NCI-H345 treated with DMSO at 0.1 percent for 48 hours (cell line): Measurements from ENCODE around the gene RBM19.

Experiments used
- DNase-seq: peaks from one replicate; lab custom pipeline; 2025; ENCODE audit not compliant: unreplicated experiment; lab: John Stamatoyannopoulos, UW

Gene RBM19

DNA sequence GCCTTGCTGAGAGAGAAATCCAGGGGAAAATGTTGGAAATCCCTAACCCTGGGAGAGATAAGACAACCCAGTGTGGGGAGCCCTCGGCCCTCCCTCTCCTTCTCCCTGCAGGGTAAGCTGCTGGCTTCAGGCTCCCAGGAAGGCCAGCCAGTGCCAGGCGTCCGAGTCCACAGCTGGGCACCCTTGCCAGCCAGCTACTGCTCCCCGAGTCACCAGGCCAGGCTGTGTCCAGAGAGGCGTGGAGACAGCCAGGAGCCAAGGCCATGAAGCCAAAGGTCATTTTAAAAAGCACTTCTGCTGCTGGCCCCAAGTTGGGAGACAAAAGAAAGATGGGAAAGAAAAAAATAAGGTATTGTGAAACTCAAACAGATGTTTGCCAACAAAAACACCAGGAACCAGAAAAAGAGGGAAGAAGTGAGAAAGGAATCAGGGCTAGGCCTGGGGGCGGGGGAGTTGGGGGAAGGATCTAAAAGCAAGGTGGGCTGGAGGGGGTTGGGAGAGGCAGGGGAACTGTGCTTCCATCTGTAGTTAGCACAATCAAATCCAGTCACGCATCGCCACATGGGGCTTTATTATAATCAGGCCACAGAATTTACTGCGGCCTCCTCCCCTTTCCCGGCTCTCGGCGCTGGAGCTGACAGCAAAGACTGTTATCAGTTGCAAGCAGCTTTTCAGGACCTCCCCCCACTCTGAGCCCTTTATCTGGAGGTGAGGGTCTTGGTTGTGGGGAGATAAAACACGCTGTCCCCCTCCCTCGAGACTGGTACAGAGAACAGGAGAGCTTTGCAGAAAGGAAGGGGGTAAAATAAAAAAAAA lies 33.5 kb downstream of the RBM19 start:
- no peak for DNase-seq

DNA sequence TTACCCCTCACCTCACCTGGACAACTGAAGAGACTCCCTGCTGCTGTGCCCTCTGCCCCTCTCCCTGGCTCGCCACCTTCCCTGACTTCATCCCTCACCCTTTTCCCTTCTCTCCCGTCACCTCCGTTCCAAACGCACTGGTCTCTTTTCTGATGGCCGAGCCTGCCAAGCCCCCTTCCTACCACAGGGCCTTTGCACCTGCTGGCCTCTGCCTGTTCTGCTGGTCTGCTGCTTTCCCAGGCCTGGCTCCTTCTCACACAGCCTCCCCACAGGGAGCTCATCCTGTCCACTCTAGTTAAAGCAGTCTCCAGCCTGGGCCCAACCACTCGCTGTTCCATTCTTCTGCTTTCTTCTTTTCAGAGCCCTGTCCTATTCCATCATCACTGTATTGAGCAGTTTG lies 34.6 kb downstream of the RBM19 start:
- DNase-seq = no peak

DNA sequence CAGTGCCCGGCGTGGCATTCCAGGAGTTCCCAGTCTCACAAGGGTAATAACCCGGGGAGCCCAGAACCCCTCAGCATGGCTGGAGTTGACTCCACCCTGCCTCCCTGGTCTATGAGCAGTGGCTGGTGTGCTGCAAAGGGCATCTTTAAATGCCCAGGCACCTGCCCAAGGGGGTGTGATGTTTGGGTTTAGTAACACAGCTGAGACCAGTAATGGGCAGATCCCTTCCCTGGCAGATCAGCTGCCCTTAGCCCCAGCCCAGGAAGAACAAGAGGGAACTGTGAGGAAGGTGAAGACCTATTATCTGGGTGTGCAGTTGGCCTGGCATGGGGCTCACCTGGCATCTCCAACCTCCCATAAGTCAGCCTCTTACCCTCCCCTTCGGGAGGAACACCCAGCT lies 35.9 kb downstream of the RBM19 start:
- no peak for DNase-seq

DNA sequence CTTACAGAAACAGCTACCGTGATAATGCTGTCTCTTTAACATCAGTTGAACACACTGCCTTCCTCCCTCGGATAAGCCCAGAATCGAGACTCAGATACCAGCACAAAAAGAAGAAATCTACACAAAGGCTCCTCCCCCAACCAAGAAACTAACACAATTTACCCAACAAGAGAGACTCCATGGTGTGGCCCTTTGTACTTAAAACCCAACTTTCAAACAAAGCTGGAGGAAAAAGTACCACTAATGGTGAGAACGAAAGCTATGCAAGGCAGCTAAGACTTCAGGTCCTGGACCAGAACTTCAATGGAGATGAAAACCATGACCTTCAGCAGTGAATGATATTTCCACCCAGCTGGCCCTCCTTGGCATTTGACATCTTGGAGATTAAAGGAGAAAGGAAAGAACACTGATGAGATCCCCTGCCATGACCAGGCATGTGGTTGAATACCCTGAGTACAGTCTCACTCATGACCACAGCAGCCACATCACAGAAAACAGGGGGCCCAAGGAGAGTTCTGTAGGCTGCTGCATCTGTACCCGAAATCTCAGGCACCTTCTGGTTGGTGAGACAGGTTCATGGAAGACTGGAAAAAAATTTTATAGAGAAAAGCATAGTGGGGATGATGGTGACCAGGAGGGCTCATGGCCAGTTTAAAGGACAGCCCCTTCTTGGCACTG lies 36.7 kb downstream of the RBM19 start:
- DNase-seq = no peak

DNA sequence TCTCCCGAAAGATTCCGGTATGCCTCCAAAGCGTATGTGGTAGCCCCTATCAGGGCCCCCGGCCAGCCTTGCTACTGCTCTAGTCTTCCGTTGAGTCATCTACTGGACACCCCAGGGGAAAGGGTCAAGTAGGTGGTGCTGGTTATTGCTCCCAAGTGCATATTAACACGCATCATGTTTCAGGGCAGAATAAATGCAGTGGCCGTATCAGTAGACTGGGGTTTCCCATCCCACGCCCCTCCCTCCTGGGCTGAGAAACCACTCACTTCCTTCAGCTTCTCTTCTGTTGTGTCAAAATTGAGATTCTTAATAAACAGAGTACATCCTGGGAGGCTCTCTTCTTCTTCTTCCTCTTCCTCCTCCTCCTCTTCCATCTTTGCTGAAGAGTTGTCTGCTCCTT lies 39.3 kb downstream of the RBM19 start:
- DNase-seq = no peak

DNA sequence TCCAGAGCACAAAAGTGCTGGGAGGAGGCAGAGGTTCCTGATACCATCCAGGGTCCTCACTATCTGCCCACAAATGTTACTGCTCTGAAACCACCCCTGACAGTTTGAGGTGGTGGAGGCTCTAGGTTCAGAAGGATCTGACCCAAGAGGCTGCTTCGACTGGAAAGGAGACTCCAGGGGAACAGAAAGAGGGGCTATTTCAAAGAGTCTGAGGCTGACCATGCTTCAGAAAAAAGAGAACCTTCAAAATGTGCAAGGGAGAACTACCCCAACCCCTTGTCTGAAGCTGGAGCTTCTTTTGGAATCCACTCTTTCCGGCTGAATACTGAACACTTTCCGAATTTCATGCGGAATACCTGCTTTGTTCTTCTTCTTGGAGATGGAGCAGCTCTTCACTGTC lies 41.8 kb downstream of the RBM19 start:
- DNase-seq = no peak

DNA sequence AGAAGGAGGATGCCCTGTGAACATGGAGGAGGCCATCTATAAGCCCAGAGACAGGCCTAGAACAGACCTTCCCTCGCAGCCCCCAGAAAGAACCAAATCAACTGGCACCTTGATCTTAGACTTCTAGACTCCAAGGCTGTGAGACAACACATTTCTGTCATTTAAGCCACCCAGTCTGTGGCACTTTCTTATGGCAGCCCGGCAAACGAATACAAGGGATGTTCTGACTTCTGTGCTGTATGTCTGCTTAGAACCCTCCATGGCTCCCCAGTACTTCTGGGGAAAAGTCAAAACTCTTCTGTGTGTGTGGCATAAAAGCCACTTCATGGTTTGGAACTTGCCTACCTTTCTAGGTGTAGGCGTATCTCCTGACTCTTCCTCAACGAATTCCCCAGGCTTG lies 42.9 kb downstream of the RBM19 start:
- no peak for DNase-seq

DNA sequence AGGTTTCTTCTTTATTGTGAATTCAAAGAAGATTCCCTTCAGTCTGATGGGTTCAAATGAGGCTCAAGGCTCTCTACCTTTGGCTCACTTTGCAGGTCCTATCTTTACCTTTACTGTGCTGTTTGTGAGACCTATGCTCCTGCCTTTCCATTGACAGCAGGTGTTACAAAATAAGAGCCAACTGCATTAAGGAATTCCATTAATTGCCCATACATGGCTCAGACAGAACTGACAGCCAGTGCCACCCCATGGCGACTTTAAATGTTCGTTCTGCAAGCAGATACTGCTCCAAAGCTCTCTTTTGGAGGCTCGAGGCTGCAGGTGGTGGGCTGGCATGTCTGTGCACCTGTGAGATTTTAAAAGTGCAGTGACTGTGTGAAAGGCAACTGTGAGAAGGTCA lies 44.7 kb downstream of the RBM19 start:
- no peak for DNase-seq

DNA sequence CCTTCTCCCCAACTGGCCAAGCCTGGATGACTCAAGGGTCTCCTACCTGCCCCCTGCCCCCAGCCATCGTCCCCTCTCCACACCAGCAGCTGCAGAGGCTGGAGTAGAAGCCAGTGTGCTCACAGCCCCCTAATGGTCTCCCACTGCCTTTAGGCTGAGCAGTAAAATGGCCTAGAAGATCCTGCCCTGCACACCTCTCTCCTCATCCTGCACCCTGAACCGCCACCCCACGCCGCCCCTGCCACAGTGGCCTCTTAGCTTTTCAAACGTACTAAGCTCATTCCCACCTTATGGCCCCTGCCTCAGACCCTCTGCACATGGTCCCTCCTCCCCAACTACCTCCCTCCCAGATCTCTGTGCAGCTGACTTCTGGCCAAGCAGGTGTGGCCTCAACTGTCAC lies 46.3 kb downstream of the RBM19 start:
- no peak for DNase-seq

DNA sequence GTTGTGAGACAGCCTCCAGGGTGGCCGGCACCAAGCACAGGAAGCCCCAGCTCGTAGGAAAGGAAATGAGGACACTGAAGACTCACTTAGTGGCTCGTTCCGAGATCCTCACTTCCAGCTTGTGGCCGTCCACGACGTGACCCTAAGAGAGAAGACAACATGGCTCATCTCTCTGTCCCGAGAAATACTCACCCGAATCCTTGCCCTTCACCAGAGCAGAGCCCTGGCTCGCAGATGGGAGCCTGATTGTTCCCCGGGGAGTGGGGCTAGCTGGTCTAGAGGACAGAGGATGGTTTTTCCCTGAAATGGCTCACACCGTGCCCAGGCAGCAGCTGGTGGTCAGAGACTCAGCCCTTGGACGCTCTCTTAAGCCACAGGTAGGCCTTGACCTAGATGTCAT lies 47.8 kb downstream of the RBM19 start:
- DNase-seq = no peak

DNA sequence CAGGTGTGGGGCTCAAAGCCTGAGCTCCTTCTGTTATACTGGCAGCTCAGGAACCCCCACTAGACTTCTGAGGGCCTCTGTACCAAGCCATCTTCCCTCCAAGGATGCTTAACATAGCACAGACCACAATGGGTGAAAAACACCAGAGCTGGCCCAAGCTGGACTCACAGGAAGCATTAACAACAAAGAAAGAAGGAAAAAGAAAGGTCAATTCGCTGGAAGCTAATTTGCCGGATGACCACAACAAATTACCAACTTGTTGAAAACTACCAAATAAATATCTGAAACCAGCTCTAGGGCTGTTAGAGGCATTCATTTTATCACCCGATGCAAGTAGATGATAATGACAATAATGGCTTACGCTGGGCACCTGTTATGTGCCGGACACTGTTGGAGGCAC lies 48.7 kb downstream of the RBM19 start:
- no peak for DNase-seq

DNA sequence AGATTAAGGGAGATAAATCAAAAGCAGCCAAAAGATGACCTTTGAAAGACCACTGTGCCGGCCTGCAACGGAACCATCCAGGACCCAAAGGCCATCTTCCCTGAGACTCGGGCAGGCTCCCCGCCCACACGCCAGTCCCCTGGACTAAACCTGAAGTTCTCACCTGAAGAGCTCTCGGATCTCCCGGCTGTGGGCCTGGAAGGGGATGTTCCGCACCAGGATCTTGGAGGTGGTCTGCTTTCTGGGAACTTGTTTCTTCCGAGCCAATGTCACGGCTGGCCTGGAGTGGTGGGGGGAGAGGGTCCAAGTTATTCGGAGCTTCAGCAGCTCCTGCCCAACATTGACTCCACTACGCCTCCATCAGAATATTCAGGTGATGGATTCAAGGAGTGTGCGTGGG lies 51.3 kb downstream of the RBM19 start:
- no peak for DNase-seq

DNA sequence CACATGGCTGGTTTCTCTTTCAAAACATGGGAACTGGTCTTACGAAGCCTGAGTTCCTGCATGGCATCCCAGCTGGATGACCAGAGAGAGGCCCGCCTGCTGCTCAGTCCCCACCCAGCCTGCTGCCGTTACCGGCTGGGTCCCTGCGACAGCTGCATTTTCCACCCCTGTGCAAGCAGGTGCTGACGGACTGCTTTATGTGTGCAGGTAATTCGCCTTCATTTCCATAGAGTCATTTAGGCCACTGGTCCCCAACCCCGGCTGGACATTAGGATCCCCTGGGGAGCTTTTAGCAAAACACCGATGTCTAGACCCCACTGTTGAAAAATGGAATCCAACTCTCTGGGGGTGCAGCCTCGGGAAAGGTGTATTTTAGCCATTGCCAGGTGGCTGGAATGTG lies 51.9 kb downstream of the RBM19 start:
- no peak for DNase-seq

DNA sequence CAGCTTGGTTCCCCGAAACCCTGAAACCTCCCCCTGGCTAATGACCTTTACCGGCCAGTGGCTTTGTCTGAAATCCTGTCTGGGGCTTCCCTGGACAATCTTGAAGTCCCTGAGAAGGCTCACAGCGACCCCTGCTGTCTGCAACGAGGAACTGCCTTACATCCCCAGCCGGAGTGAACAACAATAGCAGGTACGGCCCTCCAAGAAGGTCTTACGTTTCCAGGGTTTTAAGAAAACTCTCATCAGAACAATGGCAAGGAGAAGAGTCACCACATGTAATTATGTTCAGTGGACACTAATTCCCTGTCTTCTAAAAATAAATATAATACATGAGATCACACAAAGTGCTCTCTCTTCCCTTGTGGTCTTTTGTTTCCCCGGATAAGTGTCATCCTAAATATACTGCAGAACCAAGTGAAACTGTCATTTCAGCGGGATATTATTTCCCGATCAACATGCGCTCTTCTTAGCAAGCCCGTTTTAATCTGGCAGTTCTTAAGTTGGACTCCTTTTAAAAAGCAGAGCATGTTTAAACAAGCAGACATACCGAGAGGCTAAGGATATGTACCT lies 53.3 kb downstream of the RBM19 start:
- DNase-seq = peak; percentile 20

DNA sequence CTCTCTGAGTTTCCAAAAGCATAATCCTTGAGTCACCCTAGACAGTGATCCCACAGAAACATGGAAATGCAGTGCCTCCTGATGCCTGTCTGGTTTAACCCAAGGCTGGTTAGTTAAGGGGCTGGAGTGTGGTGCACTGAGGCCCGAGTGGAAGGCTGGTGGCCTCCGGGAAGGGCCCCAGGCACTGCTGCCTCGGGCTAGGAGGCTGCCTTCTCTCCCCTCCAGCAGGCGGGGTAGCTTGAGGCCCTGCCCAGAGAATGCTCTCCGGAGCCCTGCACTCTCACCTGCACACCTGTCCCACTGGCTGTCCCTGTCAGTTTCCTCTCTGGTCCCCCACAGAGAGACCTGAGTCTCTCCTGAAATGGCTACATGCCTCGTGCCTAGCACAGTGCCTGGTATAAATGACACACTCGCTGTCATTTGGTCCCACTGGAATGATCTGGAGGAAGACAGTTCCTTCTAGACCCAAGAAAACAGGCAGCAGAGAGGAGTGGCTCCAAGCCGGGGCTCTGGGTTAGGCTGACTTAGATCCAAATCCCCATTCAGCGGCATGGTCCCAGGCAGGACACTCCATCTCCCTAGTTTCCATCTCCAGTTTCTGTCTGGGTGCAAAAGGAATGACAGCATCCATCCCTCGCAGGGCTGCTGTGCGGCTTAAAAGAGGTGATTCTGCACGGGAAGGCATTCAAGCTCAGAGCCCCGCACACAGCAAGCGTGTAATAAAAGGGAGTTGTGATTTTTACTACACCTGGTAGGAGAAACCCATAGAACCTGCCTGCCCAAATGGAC lies 54.0 kb downstream of the RBM19 start:
- no peak for DNase-seq

DNA sequence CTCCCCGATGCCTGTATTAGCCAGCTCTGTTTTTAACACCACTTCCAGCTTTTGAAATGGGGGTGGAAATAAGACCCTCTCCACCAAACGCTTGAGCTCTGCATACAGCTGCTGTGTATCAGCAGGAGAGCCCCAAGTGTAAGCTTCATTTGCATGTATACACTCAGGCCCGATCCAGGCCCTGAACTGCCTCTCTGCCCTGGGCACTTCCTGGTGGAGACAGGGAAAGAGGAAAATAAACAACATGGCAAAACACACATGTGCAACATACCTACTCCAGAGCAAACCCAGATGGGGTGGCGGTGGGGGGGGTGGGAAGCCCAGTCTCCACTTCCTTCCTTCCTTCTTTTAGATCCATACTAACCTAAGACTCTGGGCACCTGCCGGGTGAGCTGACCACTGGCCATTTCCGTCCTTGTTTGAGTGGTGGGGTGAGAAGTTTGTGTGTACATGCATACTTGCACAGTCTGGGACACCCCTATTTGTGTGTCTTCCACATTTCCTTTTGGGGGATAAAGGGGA lies 55.3 kb downstream of the RBM19 start:
- peak; percentile 3 for DNase-seq

DNA sequence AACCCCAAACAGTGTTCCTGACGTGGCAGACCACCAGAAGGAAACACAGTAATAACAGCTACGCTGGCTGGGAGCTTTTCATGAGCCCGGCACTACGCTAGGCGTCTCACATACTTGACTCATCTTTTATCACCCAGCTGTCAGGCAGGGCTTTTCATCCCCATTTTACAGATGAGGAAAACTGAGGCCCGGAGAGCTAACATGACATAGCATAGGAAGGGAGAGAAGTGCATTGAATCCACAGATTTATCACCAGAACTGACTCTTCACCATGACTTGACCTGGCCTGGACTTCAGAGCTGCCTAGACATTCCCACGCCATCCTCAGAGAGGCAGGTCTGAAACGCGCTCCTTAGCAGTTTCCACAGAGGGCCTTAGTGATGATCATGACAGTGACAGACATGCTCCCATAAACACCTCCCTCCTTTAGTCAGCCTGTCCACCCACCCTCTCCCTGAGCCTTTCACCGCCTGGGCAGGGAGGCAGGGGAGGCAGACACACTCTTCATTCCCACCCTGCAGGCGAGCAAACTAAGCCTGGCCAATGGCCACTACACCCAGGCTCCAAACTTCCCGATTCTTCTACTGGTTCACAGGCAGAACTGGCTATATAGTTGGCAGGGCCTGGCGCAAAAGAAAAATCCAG lies 56.2 kb downstream of the RBM19 start:
- DNase-seq = no peak

DNA sequence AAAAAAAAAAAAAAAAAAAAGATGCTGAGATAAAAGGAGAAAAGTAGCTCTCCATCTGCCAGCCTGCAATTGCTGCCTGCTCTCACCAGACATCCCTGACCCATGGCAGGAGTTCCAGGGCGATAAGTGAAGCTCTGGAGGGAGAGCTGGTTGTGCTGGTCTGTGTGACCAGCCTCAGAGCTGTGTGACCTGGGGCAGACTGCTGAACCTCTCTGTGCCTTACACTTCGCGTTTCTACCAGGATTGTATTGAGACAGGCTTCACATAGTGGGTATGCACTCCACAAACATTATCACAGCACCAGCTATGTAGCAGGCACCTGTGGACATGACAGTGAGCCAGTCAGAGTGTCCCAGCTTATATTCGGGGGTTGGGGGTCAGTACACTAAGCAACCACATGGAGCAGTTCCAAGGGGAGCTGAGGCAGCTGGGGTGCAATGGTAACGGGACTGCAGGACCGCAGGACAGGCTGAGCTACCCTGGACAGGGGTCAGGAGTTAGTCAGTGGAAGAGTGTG lies 57.5 kb downstream of the RBM19 start:
- DNase-seq = no peak

DNA sequence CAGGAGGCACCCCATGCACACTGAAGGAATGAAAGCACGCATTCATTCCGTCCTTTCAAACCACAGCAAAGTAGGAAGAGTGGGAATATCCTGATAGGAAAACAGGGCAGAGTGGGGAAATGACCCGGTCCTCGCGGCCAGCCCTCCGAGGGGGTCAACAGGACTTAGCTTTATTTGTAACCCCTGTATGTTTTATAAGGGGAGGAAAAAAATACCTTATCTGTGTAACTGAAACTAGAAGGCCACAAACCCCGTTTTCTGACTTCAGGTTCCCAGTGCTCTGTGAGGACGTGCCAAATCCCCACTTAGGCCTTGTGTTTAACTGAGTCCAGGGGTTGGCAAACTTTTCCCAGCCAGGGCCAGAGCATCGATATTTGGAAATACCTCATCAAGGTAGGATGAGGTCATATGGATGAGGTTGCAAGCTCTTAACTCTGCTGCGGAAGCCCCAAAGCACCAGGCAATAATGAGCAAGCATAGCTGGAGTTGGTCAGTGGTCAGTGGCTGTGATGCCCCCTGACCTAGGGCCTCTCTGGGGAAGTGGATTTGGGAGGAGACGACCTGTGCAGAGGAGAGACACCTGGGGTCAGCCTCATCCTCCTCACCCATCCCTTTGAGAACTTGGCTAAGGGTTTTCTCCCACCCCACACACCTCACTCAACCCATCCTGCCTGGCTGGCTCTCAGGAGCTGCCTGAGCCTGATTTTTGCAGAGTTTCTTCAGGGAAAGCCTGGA lies 58.5 kb downstream of the RBM19 start:
- DNase-seq = no peak
